HEK293 (cell line): ENCODE data around the gene FMO1.

Source experiments
- KLF8 ChIP-seq: fragments of 450-650 bp; formaldehyde crosslinking; IDR thresholded peaks from 2 replicates; pipeline ENCODE4 v1.5.1; 2016; ENCODE audit warnings: missing biosample characterization, missing genetic modification characterization
- PRDM2 ChIP-seq: fragments of 450-650 bp; formaldehyde crosslinking; IDR thresholded peaks from 2 replicates; pipeline ENCODE4 v1.5.1; 2016; ENCODE audit warnings: missing biosample characterization, missing genetic modification characterization, borderline replicate concordance
- PRDM6 ChIP-seq: fragments of 450-650 bp; formaldehyde crosslinking; IDR thresholded peaks from 2 replicates; pipeline ENCODE4 v1.5.1; 2017; ENCODE audit warnings: missing biosample characterization, missing genetic modification characterization
- TRIM28 ChIP-seq: IDR thresholded peaks from 2 replicates; pipeline ENCODE4 v1.6.1; 2011; ENCODE audit warnings: low read length, control low read depth, borderline replicate concordance
- ZBTB1 ChIP-seq: fragments of 450-650 bp; formaldehyde crosslinking; IDR thresholded peaks from 2 replicates; pipeline ENCODE4 v1.5.1; 2016; ENCODE audit warnings: missing biosample characterization, missing genetic modification characterization
- ZBTB17 ChIP-seq: fragments of 450-650 bp; formaldehyde crosslinking; IDR thresholded peaks from 2 replicates; pipeline ENCODE4 v1.5.1; 2016; ENCODE audit warnings: missing biosample characterization, missing genetic modification characterization
- ZFHX2 ChIP-seq: fragments of 450-650 bp; formaldehyde crosslinking; conservative IDR thresholded peaks from 2 replicates; pipeline ENCODE4 v1.5.1; 2016; ENCODE audit warnings: missing biosample characterization, missing genetic modification characterization
- ZNF138 ChIP-seq: fragments of 450-650 bp; formaldehyde crosslinking; IDR thresholded peaks from 2 replicates; pipeline ENCODE4 v1.5.1; 2016; ENCODE audit warnings: missing biosample characterization, missing genetic modification characterization, borderline replicate concordance
- ZNF169 ChIP-seq: fragments of 450-650 bp; formaldehyde crosslinking; IDR thresholded peaks from 2 replicates; pipeline ENCODE4 v1.5.1; 2016; ENCODE audit warnings: missing biosample characterization, missing genetic modification characterization
- ZNF23 ChIP-seq: fragments of 450-650 bp; formaldehyde crosslinking; IDR thresholded peaks from 2 replicates; pipeline ENCODE4 v1.5.1; 2016; ENCODE audit warnings: missing biosample characterization, missing genetic modification characterization, borderline replicate concordance
- ZNF266 ChIP-seq: fragments of 450-650 bp; formaldehyde crosslinking; IDR thresholded peaks from 2 replicates; pipeline ENCODE4 v1.5.1; 2016; ENCODE audit warnings: missing biosample characterization, missing genetic modification characterization, low read depth
- ZNF311 ChIP-seq: fragments of 450-650 bp; formaldehyde crosslinking; IDR thresholded peaks from 2 replicates; pipeline ENCODE4 v1.5.1; 2017; ENCODE audit warnings: missing biosample characterization, missing genetic modification characterization, borderline replicate concordance
- ZNF324 ChIP-seq: fragments of 450-650 bp; formaldehyde crosslinking; IDR thresholded peaks from 2 replicates; pipeline ENCODE4 v1.5.1; 2016; ENCODE audit warnings: missing biosample characterization, missing genetic modification characterization
- ZNF426 ChIP-seq: fragments of 450-650 bp; formaldehyde crosslinking; IDR thresholded peaks from 2 replicates; pipeline ENCODE4 v1.5.1; 2017; ENCODE audit warnings: missing biosample characterization, missing genetic modification characterization, mild to moderate bottlenecking, inconsistent platforms, moderate library complexity
- ZNF433 ChIP-seq: fragments of 450-650 bp; formaldehyde crosslinking; IDR thresholded peaks from 2 replicates; pipeline ENCODE4 v1.5.1; 2016; ENCODE audit warnings: missing biosample characterization, missing genetic modification characterization, low read depth
- ZNF501 ChIP-seq: fragments of 450-650 bp; formaldehyde crosslinking; IDR thresholded peaks from 2 replicates; pipeline ENCODE4 v1.5.1; 2016; ENCODE audit warnings: missing biosample characterization, missing genetic modification characterization
- ZNF571 ChIP-seq: fragments of 450-650 bp; formaldehyde crosslinking; IDR thresholded peaks from 2 replicates; pipeline ENCODE4 v1.5.0; 2017; ENCODE audit warnings: missing biosample characterization, missing genetic modification characterization
- ZNF701 ChIP-seq: fragments of 450-650 bp; formaldehyde crosslinking; IDR thresholded peaks from 2 replicates; pipeline ENCODE4 v1.5.1; 2016; ENCODE audit warnings: missing biosample characterization, missing genetic modification characterization
- ZNF792 ChIP-seq: fragments of 450-650 bp; formaldehyde crosslinking; IDR thresholded peaks from 2 replicates; pipeline ENCODE4 v1.5.1; 2016; ENCODE audit warnings: missing biosample characterization, missing genetic modification characterization
- ZSCAN30 ChIP-seq: fragments of 450-650 bp; IDR thresholded peaks from 2 replicates; pipeline ENCODE4 v1.5.1; 2018; ENCODE audit warnings: missing biosample characterization, mild to moderate bottlenecking, missing genetic modification characterization, moderate library complexity
- ZSCAN5A ChIP-seq: fragments of 450-650 bp; formaldehyde crosslinking; IDR thresholded peaks from 2 replicates; pipeline ENCODE4 v1.5.1; 2016; ENCODE audit warnings: missing biosample characterization, missing genetic modification characterization
- TF ChIP-seq, protein P1 (sequence below): fragments of 450-650 bp; formaldehyde crosslinking; IDR thresholded peaks from 2 replicates; pipeline ENCODE4 v1.5.1; 2016; ENCODE audit warnings: missing biosample characterization, missing genetic modification characterization
- TF ChIP-seq, protein P2 (sequence below): fragments of 450-650 bp; formaldehyde crosslinking; IDR thresholded peaks from 2 replicates; pipeline ENCODE4 v1.5.1; 2017; ENCODE audit warnings: missing biosample characterization, missing genetic modification characterization
- TF ChIP-seq, protein P3 (sequence below): fragments of 450-650 bp; IDR thresholded peaks from 2 replicates; pipeline ENCODE4 v1.5.1; 2018; ENCODE audit warnings: missing biosample characterization, missing genetic modification characterization
- TF ChIP-seq, protein P4 (sequence below): fragments of 450-650 bp; formaldehyde crosslinking; IDR thresholded peaks from 2 replicates; pipeline ENCODE4 v1.5.1; 2016; ENCODE audit warnings: missing biosample characterization, missing genetic modification characterization

FMO1 gene

GRCh38 chr1:171313835-171314320 is 65.6 kb downstream of the FMO1 start, which contains the start of gene FMO4 (continued):
- TF ChIP-seq, protein P1, sequence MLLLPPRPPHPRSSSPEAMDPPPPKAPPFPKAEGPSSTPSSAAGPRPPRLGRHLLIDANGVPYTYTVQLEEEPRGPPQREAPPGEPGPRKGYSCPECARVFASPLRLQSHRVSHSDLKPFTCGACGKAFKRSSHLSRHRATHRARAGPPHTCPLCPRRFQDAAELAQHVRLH = no peak
- TF ChIP-seq PRDM6 (tag by site-specific recombination) (no peak), ZNF426 (no peak), ZSCAN5A (tag by site-specific recombination) (no peak), ZNF23 (tag by site-specific recombination) (no peak), ZNF324 (tag by site-specific recombination) (no peak), ZNF792 (tag by site-specific recombination) (no peak), ZNF571 (tag by site-specific recombination) (no peak), KLF8 (0 out of 2 replicates have a peak, but pooled peaks have one; percentile 51), ZNF433 (no peak), ZBTB17 (tag by site-specific recombination) (no peak), PRDM2 (tag by site-specific recombination) (no peak), ZNF701 (tag by site-specific recombination) (no peak), ZNF501 (tag by site-specific recombination) (no peak), ZBTB1 (no peak), ZNF311 (tag by site-specific recombination) (no peak), ZNF169 (tag by site-specific recombination) (no peak), TRIM28 (0 out of 2 replicates have a peak, but pooled peaks have one; percentile 41), ZSCAN30 (tag by site-specific recombination) (0 out of 2 replicates have a peak, but pooled peaks have one; percentile 41), ZNF138 (no peak), ZFHX2 (no peak), ZNF266 (tag by site-specific recombination) (no peak)
- TF ChIP-seq, protein P2, sequence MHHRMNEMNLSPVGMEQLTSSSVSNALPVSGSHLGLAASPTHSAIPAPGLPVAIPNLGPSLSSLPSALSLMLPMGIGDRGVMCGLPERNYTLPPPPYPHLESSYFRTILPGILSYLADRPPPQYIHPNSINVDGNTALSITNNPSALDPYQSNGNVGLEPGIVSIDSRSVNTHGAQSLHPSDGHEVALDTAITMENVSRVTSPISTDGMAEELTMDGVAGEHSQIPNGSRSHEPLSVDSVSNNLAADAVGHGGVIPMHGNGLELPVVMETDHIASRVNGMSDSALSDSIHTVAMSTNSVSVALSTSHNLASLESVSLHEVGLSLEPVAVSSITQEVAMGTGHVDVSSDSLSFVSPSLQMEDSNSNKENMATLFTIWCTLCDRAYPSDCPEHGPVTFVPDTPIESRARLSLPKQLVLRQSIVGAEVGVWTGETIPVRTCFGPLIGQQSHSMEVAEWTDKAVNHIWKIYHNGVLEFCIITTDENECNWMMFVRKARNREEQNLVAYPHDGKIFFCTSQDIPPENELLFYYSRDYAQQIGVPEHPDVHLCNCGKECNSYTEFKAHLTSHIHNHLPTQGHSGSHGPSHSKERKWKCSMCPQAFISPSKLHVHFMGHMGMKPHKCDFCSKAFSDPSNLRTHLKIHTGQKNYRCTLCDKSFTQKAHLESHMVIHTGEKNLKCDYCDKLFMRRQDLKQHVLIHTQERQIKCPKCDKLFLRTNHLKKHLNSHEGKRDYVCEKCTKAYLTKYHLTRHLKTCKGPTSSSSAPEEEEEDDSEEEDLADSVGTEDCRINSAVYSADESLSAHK = no peak
- TF ChIP-seq, protein P3, sequence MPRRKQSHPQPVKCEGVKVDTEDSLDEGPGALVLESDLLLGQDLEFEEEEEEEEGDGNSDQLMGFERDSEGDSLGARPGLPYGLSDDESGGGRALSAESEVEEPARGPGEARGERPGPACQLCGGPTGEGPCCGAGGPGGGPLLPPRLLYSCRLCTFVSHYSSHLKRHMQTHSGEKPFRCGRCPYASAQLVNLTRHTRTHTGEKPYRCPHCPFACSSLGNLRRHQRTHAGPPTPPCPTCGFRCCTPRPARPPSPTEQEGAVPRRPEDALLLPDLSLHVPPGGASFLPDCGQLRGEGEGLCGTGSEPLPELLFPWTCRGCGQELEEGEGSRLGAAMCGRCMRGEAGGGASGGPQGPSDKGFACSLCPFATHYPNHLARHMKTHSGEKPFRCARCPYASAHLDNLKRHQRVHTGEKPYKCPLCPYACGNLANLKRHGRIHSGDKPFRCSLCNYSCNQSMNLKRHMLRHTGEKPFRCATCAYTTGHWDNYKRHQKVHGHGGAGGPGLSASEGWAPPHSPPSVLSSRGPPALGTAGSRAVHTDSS (tag by site-specific recombination) = no peak
- TF ChIP-seq, protein P4, sequence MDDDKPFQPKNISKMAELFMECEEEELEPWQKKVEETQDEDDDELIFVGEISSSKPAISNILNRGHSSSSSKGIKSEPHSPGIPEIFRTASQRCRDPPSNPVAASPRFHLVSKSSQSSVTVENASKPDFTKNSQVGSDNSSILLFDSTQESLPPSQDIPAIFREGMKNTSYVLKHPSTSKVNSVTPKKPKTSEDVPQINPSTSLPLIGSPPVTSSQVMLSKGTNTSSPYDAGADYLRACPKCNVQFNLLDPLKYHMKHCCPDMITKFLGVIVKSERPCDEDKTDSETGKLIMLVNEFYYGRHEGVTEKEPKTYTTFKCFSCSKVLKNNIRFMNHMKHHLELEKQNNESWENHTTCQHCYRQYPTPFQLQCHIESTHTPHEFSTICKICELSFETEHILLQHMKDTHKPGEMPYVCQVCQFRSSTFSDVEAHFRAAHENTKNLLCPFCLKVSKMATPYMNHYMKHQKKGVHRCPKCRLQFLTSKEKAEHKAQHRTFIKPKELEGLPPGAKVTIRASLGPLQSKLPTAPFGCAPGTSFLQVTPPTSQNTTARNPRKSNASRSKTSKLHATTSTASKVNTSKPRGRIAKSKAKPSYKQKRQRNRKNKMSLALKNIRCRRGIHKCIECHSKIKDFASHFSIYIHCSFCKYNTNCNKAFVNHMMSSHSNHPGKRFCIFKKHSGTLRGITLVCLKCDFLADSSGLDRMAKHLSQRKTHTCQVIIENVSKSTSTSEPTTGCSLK (tag by site-specific recombination) = no peak
